ENCODE measurements around the gene FBF1.

- TF ChIP-seq CTCF (IDR thresholded peaks at IDR 0.05) (no peak), POLR2A (IDR thresholded peaks at IDR 0.05; ENCODE audit: low read depth) (no peak), POLR2AphosphoS5 (IDR thresholded peaks at IDR 0.05) (no peak), EP300 (IDR thresholded peaks at IDR 0.05) (no peak)
Observed at GRCh38 chr17:75959839-75960511, 19.1 kb upstream of the FBF1 start.

All from esophagus muscularis mucosa (tissue), 4 donors.